ENCODE measurements around the gene SLC25A25.

Gene SLC25A25

GRCh38 chr9:128113526-128114325 is 45.7 kb downstream of the SLC25A25 start:
- H3K36me3 ChIP-seq, result peaks cover 4% of the 10 kb centered on the region
- DNase-seq, result peak; percentile 2
- no peak overlapping the region for H3K4me3 ChIP-seq (ENCODE audit: low read depth, low read length)
- H3K27me3 ChIP-seq, result no peaks in the 10 kb centered on the region
- no peaks in the 10 kb centered on the region for H3K9me3 ChIP-seq
- TF ChIP-seq, protein P1, sequence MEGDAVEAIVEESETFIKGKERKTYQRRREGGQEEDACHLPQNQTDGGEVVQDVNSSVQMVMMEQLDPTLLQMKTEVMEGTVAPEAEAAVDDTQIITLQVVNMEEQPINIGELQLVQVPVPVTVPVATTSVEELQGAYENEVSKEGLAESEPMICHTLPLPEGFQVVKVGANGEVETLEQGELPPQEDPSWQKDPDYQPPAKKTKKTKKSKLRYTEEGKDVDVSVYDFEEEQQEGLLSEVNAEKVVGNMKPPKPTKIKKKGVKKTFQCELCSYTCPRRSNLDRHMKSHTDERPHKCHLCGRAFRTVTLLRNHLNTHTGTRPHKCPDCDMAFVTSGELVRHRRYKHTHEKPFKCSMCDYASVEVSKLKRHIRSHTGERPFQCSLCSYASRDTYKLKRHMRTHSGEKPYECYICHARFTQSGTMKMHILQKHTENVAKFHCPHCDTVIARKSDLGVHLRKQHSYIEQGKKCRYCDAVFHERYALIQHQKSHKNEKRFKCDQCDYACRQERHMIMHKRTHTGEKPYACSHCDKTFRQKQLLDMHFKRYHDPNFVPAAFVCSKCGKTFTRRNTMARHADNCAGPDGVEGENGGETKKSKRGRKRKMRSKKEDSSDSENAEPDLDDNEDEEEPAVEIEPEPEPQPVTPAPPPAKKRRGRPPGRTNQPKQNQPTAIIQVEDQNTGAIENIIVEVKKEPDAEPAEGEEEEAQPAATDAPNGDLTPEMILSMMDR (IDR thresholded peaks at IDR 0.05; ENCODE audit: low read depth, low read length), result no peak
- no peaks in the 10 kb centered on the region for H3K4me1 ChIP-seq

- peak; percentile 4 for DNase-seq
- H3K9me3 ChIP-seq, result no peaks in the 10 kb centered on the region
- H3K4me1 ChIP-seq, result no peaks in the 10 kb centered on the region
- H3K36me3 ChIP-seq, result peaks cover 4% of the 10 kb centered on the region
- H3K4me3 ChIP-seq (ENCODE audit: low read depth, low read length), result no peak overlapping the region
- H3K27me3 ChIP-seq, result no peaks in the 10 kb centered on the region
- TF ChIP-seq, protein P1 (IDR thresholded peaks at IDR 0.05; ENCODE audit: low read depth, low read length), result no peak
These were observed 46.5 kb downstream of the SLC25A25 start for GRCh38 chr9:128114326-128115186.

DNA sequence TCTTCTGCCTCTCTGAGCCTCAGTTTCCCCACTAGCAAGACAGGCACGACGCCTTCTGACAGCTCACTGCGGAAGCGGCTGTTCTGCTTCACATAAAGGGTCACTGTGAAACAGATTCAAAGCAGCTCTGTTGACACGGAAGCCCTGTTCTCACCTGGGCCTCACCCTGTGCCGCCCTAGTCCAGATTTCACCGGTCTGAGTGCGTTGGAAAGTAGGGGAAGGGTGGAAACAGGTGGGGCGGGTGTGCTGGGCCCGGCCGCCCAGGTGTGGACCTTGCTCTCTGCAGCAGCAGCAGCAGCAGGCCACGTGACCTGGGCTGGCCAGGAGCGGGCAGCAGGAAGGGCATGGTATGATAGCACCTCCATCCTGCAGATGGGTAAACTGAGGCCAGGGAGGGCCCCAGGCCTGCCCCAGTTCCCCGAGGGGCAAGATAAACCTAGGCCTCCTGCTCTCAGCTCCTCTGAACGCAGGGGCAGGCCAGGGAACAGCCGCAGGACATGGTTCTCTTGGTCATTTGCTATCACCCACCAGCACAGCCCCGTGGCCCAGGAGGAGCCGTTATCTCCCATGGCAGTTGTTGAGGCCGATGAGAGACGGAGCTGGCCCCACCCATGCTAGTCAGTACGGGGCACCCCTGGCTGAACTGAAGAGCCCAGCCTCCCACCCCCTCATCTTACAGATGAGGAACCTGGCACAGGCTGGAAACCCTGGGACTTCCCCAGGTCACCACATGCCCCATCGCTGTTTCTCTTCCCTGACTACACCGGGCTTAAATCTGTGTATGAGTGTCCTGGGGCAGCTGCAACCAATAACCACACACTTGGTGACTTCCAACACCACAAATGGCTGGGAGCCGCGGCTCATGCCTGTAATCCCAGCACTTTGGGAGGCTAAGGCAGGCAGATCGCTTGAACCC is 47.4 kb downstream of the SLC25A25 start:
- Histone ChIP-seq H3K4me3 (ENCODE audit: low read depth, low read length) (no peak overlapping the region), H3K36me3 (peaks cover 4% of the 10 kb centered on the region), H3K9me3 (no peaks in the 10 kb centered on the region), H3K27me3 (no peaks in the 10 kb centered on the region), H3K4me1 (no peaks in the 10 kb centered on the region)
- TF ChIP-seq, protein P1 (IDR thresholded peaks at IDR 0.05; ENCODE audit: low read depth, low read length), result no peak
- peak; percentile 15 for DNase-seq

DNA sequence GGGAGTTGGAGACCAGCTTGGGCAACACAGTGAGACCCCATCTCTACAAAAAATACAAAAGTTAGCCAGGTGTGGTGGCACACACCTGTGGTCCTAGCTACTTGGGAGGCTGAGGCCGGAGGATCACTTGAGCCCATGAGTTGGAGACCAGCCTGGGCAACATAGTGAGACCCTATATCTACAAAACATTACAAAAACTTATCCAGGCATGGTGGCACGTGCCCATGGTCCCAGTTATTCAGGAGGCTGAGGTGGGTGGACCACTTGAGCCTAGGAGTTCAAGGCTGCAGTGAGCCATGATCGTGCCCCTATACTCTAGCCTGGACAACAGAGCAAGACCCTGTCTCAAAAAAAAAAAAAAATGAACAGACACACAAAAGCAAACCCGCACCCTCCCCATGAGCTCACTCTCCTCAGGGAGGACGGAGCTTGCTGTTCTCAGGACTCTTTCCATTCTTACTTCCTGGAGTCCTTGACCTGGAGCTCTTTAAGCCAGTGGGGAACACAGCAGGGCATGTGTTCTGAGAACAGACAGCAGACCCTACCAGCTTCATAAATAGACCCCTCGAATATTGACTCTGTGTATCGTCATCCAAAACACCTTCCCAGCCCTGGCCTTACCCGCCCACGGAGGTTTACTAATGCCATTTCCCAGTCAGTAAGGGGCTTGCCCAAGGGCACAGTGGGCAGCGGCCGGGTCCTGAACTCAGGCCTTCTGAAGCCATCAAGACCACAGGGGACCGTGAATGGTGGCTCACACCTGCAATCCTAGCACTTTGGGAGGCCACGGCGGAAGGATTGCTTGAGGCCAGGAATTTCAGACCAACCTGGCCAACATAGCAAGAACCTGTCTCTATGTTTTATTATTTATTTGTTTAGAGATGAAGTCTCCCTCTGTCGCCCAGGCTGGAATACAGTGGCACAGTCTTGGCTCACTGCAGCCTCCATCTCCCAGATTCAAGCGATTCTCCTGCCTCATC is 48.4 kb downstream of the SLC25A25 start:
- peaks cover 8% of the 10 kb centered on the region for H3K4me1 ChIP-seq
- no peaks in the 10 kb centered on the region for H3K9me3 ChIP-seq
- DNase-seq, result peak; percentile 1
- TF ChIP-seq, protein P1 (IDR thresholded peaks at IDR 0.05; ENCODE audit: low read depth, low read length), result no peak
- no peak overlapping the region for H3K4me3 ChIP-seq (ENCODE audit: low read depth, low read length)
- H3K27me3 ChIP-seq, result no peaks in the 10 kb centered on the region
- peaks cover 14% of the 10 kb centered on the region for H3K36me3 ChIP-seq
